ENCODE data around the gene SMC4. TPM values are rescaled to one million over a fixed set of nuclear protein-coding genes. Genes with fewer than 3 reads are reported as not detected.

SMC4 gene
- total and polyA plus RNA-seq, 2 of the 13 experiments (the other 11 are each of a cell fraction or from before 2014, with no cell fraction given), result 19.2 to 74.3 TPM

DNA sequence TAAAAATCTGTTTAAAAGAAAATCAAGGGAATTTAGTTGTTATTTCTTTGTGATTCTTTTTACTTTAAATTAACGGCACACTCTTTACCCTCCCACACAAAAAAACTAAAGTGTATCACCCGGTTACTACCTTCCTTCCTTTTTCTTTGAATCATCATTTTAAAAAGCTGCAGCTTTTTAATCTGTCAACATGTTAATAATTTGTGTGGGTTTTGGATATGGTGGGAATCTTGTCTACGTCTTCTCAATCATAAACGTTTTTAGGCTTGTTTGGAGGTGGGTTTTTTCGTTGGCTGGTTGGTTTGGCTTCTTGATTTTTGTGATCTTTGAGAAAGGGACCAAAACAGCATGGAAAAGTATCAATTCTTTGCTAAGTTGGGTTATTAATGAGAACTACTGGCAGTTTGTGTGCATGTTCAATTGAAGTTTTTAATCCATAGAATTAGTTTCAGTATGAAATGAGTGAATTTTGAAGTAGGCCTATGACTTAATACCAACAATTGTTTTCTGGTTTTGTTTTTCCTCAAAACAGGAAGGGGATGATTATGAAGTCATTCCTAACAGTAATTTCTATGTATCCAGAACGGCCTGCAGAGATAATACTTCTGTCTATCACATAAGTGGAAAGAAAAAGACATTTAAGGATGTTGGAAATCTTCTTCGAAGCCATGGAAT is 4.5 kb downstream of the SMC4 start:
- TF ChIP-seq, protein P1, sequence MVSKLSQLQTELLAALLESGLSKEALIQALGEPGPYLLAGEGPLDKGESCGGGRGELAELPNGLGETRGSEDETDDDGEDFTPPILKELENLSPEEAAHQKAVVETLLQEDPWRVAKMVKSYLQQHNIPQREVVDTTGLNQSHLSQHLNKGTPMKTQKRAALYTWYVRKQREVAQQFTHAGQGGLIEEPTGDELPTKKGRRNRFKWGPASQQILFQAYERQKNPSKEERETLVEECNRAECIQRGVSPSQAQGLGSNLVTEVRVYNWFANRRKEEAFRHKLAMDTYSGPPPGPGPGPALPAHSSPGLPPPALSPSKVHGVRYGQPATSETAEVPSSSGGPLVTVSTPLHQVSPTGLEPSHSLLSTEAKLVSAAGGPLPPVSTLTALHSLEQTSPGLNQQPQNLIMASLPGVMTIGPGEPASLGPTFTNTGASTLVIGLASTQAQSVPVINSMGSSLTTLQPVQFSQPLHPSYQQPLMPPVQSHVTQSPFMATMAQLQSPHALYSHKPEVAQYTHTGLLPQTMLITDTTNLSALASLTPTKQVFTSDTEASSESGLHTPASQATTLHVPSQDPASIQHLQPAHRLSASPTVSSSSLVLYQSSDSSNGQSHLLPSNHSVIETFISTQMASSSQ (IDR thresholded peaks at IDR 0.05; ENCODE audit: low read depth), result no peak
- TF ChIP-seq, protein P1 (CRISPR knock-in tag; IDR thresholded peaks at IDR 0.05; ENCODE audit: borderline replicate concordance), result no peak
- TF ChIP-seq IKZF5 (CRISPR knock-in tag; IDR thresholded peaks at IDR 0.05), result no peak
- no peak for TF ChIP-seq FOXP4 (CRISPR knock-in tag; IDR thresholded peaks at IDR 0.05)
- TF ChIP-seq, protein P2, sequence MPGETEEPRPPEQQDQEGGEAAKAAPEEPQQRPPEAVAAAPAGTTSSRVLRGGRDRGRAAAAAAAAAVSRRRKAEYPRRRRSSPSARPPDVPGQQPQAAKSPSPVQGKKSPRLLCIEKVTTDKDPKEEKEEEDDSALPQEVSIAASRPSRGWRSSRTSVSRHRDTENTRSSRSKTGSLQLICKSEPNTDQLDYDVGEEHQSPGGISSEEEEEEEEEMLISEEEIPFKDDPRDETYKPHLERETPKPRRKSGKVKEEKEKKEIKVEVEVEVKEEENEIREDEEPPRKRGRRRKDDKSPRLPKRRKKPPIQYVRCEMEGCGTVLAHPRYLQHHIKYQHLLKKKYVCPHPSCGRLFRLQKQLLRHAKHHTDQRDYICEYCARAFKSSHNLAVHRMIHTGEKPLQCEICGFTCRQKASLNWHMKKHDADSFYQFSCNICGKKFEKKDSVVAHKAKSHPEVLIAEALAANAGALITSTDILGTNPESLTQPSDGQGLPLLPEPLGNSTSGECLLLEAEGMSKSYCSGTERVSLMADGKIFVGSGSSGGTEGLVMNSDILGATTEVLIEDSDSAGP (CRISPR knock-in tag; IDR thresholded peaks at IDR 0.05; ENCODE audit: borderline replicate concordance), result no peak
- TF ChIP-seq CSRNP1 (CRISPR knock-in tag; IDR thresholded peaks at IDR 0.05), result no peak
- TF ChIP-seq HDAC6 (IDR thresholded peaks at IDR 0.05; ENCODE audit: low read depth, low read length), result no peak
- no peak for TF ChIP-seq U2AF2 (IDR thresholded peaks at IDR 0.05; ENCODE audit: low read depth, low read length)
- TF ChIP-seq EEA1 (CRISPR knock-in tag; IDR thresholded peaks at IDR 0.05; ENCODE audit: borderline replicate concordance), result no peak
- TF ChIP-seq MYC (CRISPR knock-in tag; IDR thresholded peaks at IDR 0.05; ENCODE audit: borderline replicate concordance), result no peak
- no peak for TF ChIP-seq PPARG (CRISPR knock-in tag; conservative IDR thresholded peaks at IDR 0.05)
- Histone ChIP-seq H4K20me1 (ENCODE audit: insufficient read depth, low read length) (peaks cover 9% of the 10 kb centered on the region; the same call in 1 of the 2 replicates), H3K27ac (ENCODE audit: extremely low read length, insufficient read depth, low read length) (peak overlapping the region; percentile 98), H3K36me3 (replicated peaks in 1 of 2; ENCODE audit: control insufficient read depth in 1 of 2, insufficient read depth in 2 of 2, low read length in 2 of 2) (peaks cover 0 to 7% of the 10 kb centered on the region in 2 experiments; a peak in 2 of 5 replicates), H3K4me2 (ENCODE audit: low read depth, low read length) (peak overlapping the region; percentile 75), H3K9ac (ENCODE audit: insufficient read depth, low read depth, low read length) (peak overlapping the region; percentile 12), H3K4me1 (ENCODE audit: insufficient read depth, low read length) (peaks cover 21% of the 10 kb centered on the region), H3K4me3 (replicated peaks in 1 of 3; ENCODE audit: insufficient read depth in 1 of 3, low read depth in 2 of 3, low read length in 3 of 3) (peak overlapping the region in 2 of 3 experiments; percentile 94; a peak in 3 of 6 replicates), H3K79me2 (ENCODE audit: insufficient read depth, low read length) (peaks cover 91% of the 10 kb centered on the region), H3K27me3 (ENCODE audit: control insufficient read depth in 1 of 2, insufficient read depth in 2 of 2, low read length in 2 of 2) (no peaks in the 10 kb centered on the region; a peak in 1 of 5 replicates), H2AFZ (ENCODE audit: low read length) (no peak overlapping the region), H3K9me3 (ENCODE audit: low read length) (no peaks in the 10 kb centered on the region)
- WGBS (ENCODE audit: low lambda C conversion rate), result 54% methylated on average over 7 of the region's 7 CpGs
- in situ Hi-C loops (cut with HindIII; ENCODE audit: extremely low pct_ligation_motif_present, low pct_unique_long_range_greater_than_20kb) (loop anchor here (25.0 kb wide), 1 partner anchor 367 kb away; no protein-coding TSS in a partner anchor), intact Hi-C loops (cut with micrococcal nuclease; ENCODE audit: unreplicated experiment) (no loop called here)
- no peak for ATAC-seq
- ChIA-PET CTCF (ENCODE audit: low intra/inter-chr PET ratio, low total read pairs) (no interaction called here), POLR2A (no interaction called here)
- no TSS peak for BruUV-seq (replicated peaks)
- DNase-seq (ENCODE audit: low spot score), result no peak
- no peak for FAIRE-seq
